Measurements from ENCODE around the gene GPR89B.
"Not testable (repeated sequence)": the region's sequence is repeated elsewhere in the genome, so short reads cannot be mapped to it uniquely, and the experiment has no call there.

GPR89B gene

GRCh38 chr1:147928236-147929132 lies at the start of gene GPR89B:
TSS of gene GPR89B (plus strand) at chr1:147928420. CDS start at chr1:147928537, 117 bp downstream.
- not testable (repeated sequence) for FAIRE-seq
- peak; percentile 66 for DNase-seq (ENCODE audit: insufficient read length, low spot score)

- FAIRE-seq = no peak
- DNase-seq (ENCODE audit: insufficient read length, low spot score) = no peak
Measured at GRCh38 chr1:147879911-147880310, 48.3 kb upstream of the GPR89B start.

GRCh38 chr1:147882535-147882934 lies 45.7 kb upstream of the GPR89B start:
- no peak for DNase-seq (ENCODE audit: insufficient read length, low spot score)
- no peak for FAIRE-seq

GRCh38 chr1:147890177-147890790 lies 37.9 kb upstream of the GPR89B start:
- no peak for FAIRE-seq

GRCh38 chr1:147891088-147891487 lies 37.1 kb upstream of the GPR89B start:
- DNase-seq (ENCODE audit: insufficient read length, low spot score) (no peak), FAIRE-seq (no peak)

More at GRCh38 chr1:147890177-147890790, 37.9 kb upstream of the GPR89B start:
- peak; percentile 65 for DNase-seq (ENCODE audit: insufficient read length, low spot score)

- FAIRE-seq = no peak
Measured at GRCh38 chr1:147892216-147892615, 36.0 kb upstream of the GPR89B start.

GRCh38 chr1:147892731-147893214 lies 35.4 kb upstream of the GPR89B start:
- DNase-seq (ENCODE audit: insufficient read length, low spot score) (peak; percentile 34), FAIRE-seq (no peak)

More at GRCh38 chr1:147892216-147892615, 36.0 kb upstream of the GPR89B start:
- DNase-seq (ENCODE audit: insufficient read length, low spot score) = no peak

GRCh38 chr1:147895123-147895522 lies 33.1 kb upstream of the GPR89B start:
- FAIRE-seq = no peak

GRCh38 chr1:147897029-147897752 lies 31.0 kb upstream of the GPR89B start:
- DNase-seq (ENCODE audit: insufficient read length, low spot score) (no peak), FAIRE-seq (no peak)

More at GRCh38 chr1:147895123-147895522, 33.1 kb upstream of the GPR89B start:
- no peak for DNase-seq (ENCODE audit: insufficient read length, low spot score)

GRCh38 chr1:147897789-147898188 lies 30.4 kb upstream of the GPR89B start:
- DNase-seq (ENCODE audit: insufficient read length, low spot score) = no peak
- no peak for FAIRE-seq

GRCh38 chr1:147902253-147902845 lies 25.9 kb upstream of the GPR89B start, which contains the start of gene GJA8:
TSS of gene GJA8 (plus strand) at chr1:147902795. CDS start at chr1:147907956, 5,161 bp downstream.
- FAIRE-seq = no peak
- no peak for DNase-seq (ENCODE audit: insufficient read length, low spot score)

- FAIRE-seq (no peak), DNase-seq (ENCODE audit: insufficient read length, low spot score) (no peak)
Measured at GRCh38 chr1:147904726-147905125, 23.5 kb upstream of the GPR89B start.

GRCh38 chr1:147907786-147908509 lies 20.3 kb upstream of the GPR89B start:
- FAIRE-seq (no peak), DNase-seq (ENCODE audit: insufficient read length, low spot score) (no peak)

GRCh38 chr1:147912553-147912952 lies 15.7 kb upstream of the GPR89B start:
- DNase-seq (ENCODE audit: insufficient read length, low spot score) = no peak
- FAIRE-seq = no peak

GRCh38 chr1:147913362-147913942 lies 14.8 kb upstream of the GPR89B start:
- FAIRE-seq = no peak
- no peak for DNase-seq (ENCODE audit: insufficient read length, low spot score)

- no peak for FAIRE-seq
- no peak for DNase-seq (ENCODE audit: insufficient read length, low spot score)
Measured at GRCh38 chr1:147919896-147920295, 8.3 kb upstream of the GPR89B start.

- DNase-seq (ENCODE audit: insufficient read length, low spot score) = no peak
Measured at GRCh38 chr1:147924813-147925212, 3.4 kb upstream of the GPR89B start.

GRCh38 chr1:147927215-147927614 lies 1.0 kb upstream of the GPR89B start:
- not testable (repeated sequence) for DNase-seq (ENCODE audit: insufficient read length, low spot score); FAIRE-seq

More at GRCh38 chr1:147924813-147925212, 3.4 kb upstream of the GPR89B start:
- no peak for FAIRE-seq

- peak; percentile 44 for FAIRE-seq
- not testable (repeated sequence) for DNase-seq (ENCODE audit: insufficient read length, low spot score)
Measured at GRCh38 chr1:147927689-147928088, 531 bp upstream of the GPR89B start.
